NCI-H146 (cell line): ENCODE data around the gene CCIN.
A peak's percentile ranks its signal among the peaks of the same experiment; 100 is the strongest.
"Not testable (repeated sequence)": the region's sequence is repeated elsewhere in the genome, so short reads cannot be mapped to it uniquely, and the experiment has no call there.

Source experiments
- DNase-seq: peaks from one replicate; lab custom pipeline; 2025; lab: John Stamatoyannopoulos, UW

CCIN gene

DNA sequence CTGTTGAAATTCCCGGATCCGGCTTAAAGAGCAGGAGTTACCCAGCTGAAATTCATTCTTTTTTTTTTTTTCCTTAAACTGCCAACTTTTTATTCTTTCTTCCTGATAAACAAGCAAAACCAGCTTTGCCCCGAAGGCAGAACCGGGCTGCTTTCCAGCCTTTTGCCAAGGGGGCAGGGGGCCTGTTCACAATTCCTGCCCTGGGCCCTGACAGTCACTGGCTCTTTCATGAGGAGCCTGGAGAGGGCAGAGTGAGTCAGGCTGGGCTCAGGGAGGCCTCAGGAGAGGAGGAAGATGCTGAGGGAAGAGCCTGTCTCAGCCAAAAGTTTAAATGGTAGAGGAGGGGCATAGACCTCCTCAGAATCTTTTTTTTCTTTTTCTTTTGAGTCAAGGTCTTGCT is 27.9 kb upstream of the CCIN start:
- no peak for DNase-seq

DNA sequence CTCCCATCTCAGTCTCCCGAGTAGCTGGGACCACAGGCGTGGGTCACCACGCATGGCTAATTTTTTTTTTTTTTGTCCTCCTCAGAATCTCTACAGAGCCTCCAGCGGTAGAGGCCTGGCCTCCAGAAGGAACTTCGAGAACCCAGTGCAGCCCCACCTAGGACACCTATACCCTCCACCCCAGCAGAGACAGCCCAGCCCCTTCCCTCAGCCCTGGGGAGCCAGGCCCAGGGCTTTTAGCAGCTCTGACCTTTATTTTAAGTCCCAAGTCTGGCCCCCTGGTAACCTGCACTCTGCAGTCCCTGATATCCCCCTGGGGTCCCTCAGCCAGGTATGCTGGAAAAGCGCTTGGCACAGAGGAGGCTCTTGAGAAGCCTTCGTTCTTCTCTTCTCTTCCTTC is 27.4 kb upstream of the CCIN start:
- DNase-seq: no peak

DNA sequence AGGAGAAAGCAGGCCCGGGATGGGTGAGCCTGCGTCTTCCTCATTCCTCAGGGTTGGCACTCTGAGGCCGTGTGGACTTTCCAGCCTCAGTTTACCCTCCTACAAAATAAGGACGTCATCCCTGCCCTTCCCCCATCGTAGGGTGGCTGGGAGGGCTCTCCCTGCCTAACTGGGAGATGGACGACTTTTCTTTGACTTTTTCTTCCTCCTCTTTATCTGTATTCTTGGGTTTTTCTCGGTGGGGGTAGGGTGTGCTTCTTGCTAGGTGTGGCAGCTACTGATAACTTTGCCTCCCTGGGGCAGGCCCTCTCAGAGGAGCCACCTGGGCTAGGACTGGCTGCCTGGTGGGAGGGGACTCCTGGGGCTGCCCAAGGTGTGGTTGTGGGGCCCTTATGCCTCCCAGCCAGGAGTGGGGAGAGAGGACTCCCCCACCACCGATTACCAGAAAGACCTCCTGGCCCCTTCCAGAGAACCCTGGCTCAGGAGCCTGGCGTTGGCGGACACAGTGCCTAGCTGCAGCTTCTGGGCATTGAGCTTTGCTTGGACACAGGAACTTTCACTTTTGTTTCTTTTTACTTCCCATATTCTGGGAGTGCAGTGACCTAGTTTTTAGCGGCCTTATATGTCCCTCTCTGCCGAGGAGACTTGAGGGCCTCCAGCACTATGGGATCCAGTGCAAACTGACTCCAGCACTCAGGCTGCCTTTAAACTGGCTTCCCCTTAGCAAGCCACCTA is 26.5 kb upstream of the CCIN start:
- DNase-seq: no peak

DNA sequence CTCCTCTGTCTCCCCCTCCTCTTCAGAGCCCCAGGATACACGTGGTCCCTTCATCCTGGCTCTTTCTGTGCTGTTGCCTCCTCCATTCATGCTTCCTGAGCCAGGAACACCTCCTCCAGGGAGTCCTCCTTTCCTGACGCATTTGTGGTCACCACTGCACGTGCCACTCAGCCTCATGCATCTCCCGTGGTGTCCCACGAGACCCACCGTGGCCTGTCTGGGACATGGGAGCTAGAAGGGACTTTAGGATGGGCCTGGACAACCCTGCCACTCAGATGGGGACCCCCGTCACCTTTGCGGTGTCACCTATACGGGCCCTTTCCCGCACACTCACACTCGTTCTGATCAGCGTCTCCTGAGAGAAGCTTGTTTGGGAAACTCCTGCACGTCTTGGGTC is 25.9 kb upstream of the CCIN start:
- DNase-seq: no peak

DNA sequence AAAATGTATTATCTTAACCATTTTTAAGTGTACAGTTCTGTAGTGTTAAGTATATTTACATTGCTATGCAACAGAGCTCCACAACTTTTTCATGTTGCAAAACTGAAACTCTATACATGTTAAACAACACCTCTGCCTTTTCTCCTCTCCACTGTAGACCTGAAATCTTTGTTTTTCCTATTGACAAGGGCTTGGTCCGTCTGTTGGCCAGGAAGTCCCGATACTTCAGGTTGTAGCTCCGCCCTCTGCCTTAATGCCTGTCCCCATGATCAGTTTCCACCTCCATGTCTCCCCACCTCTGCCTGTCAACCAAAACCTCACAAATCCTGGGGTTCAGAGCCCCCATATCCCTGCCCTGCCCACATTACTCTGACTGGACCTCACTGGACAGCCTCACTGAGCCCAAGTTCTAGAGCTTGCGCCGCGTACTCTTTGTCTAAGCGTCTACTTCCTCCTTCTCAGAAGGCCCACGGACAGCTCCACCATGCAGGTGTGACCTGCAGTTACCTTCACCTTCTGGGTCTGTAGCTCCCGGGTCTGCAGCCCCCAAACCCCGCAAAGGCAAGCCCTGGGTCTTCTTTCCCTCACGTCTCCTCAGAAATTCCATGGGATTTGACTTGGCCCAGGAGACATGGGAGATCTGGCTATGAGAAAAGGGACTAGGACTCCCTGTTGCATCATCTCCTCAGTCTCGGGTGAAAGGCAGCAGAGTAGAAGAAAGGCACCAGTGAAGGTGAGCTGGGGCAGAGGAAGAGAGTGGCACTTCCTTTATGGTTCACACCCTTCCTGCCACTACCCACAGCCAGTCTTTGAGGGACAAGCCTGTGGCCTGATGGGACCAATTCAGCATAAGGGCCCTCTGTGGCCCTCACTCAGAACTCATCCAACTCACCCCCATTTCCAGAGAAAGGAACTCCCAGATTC is 24.6 kb upstream of the CCIN start:
- no peak for DNase-seq

DNA sequence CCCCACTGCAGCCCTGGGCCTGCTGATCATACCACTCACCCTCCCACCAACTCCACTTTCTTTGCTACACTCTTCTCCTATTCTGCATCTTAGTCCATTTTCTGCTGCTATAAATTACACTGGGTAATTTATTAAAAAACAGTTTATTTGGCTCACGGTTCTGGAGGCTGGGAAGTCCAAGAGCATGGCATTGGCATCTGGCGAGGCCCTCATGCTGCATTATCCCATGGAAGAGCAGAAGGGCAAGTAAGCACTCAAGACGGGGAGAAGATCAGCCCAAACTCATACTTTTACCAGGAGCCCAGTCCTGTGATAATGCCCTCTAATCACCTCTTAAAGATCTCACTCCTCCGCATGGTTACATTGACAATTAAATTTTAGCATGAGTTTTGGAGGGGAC is 23.2 kb upstream of the CCIN start:
- DNase-seq: no peak

DNA sequence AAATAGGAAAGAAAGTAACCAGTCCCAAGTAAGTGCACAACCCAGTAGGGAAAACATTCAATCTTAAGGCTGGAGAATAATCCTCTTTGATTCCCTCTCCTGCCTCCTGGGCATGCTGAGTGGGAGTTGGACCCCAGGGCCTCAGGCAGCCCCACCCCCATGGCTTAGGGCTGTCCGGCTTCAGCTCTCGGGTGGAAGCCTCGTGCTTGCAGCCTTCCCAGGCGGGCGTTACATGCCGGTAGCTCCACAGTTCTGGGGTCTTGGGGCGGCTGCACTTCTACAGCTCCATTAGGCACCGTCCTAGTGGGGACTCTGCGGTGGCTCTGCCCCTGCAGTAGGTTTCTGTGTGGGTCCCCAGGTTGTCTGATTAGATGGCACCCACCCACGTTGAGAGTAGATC is 22.5 kb upstream of the CCIN start:
- DNase-seq: no peak

DNA sequence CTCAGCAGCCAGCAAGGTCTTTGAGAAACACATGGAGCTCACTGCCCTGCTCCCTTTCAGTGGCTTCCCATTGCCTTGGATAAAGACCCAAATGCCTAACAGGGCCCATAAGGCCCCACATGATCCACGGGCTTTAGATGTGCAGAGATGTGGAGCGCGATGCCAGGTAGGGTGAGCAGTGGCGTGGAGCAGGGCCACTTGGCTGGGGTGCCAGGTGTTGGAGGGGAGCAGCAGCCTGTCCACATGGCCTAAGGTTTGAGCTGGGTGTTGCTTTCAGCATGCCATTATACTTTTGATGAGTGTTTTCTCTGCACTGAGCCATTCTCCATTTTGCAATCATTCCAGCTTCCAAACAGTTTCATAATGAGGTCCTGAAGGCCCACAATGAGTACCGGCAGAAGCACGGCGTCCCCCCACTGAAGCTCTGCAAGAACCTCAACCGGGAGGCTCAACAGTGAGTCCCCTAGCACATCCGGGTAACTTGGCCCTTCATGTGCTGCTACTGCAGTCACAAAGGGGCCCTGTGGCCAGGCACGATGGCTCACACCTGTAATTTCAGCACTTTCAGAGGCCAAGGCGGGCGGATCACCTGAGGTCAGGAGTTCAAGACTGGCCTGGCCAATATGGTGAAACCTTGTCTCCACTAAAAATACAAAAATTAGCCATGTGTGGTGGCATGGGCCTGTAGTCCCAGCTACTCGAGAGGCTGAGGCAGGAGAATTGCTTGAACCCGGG is 21.6 kb upstream of the CCIN start:
- DNase-seq: no peak

DNA sequence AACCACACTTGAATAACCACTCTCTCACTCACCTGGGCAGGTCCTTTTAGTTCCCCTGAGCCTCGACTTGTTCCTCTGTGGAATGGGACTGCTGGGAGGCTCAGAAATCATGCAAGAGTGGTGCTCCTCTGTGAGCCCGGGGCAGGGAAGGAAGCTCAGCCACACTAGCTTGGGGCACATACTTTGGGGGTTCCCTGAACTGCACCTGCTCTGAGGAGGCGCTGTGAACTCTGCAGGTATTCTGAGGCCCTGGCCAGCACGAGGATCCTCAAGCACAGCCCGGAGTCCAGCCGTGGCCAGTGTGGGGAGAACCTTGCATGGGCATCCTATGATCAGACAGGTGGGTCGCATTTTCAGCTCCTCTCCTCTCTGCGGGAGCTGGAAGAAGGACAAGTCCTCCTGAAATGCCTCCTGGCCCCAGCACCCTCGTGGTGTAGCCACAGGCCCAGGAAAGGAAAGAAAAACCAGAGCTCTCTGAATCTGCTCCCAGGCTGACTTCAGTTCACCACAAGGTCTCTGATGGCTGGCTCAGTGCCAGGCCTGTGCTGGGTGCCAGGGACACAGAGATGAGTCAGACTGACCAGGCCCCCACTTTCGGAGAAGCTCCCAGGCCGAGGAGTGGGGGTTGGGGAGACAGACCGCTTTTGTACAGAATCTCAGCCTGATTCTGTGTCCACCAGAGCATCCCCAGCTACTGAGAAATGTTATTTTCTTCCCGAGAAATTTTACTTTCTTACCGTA is 20.7 kb upstream of the CCIN start:
- DNase-seq: peak; percentile 36

DNA sequence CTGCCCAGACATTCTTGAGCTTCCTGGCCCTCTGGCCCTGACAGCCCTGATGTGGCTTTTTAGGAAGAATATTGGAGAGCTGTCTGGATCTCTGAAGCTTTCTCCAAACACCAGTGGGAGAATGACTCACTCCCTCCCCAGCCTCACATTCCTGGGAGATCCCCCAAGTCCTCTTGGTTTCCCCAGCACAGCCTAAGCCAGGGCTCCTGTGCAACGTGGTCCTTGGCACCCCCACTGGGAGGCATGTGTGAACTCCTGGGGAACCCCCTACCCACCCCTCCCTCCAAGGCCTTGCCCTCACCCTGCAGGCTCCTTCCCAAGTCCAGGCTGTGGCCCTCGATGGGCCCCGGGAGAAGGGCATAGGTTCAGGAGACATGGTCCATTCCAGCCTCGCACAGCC is 20.0 kb upstream of the CCIN start:
- no peak for DNase-seq

DNA sequence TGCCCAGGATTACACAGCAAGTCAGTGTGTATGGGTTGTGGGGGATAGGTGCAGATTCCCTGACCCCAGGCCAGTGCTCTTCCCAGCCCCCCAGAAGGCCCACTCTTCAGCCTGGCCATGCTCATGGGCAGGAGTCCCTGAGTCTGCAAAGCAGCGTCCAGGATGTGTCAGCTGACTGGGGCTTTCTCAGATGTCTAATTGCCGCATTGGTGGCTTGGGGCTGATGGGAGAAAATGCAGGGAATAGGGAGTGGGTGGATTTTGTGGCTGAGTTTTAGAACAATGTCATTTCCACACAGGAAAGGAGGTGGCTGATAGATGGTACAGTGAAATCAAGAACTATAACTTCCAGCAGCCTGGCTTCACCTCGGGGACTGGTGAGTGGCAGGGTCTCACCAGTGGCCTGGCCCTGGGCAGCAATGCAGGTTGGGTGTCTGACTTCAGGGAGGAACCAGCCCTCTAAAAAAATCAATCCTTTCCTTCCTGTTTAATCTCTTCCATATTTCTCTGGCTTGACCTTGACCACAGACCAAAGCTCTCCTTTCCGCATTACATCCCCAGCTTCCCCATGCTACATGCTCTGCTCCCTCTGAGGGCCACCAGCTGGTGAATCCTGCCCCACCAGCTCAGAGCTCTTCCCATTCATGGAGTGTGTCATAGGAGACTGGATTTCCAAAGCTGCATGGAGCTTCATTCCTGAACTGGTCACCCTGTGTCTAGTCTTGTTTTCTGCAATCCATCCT is 18.4 kb upstream of the CCIN start:
- no peak for DNase-seq

DNA sequence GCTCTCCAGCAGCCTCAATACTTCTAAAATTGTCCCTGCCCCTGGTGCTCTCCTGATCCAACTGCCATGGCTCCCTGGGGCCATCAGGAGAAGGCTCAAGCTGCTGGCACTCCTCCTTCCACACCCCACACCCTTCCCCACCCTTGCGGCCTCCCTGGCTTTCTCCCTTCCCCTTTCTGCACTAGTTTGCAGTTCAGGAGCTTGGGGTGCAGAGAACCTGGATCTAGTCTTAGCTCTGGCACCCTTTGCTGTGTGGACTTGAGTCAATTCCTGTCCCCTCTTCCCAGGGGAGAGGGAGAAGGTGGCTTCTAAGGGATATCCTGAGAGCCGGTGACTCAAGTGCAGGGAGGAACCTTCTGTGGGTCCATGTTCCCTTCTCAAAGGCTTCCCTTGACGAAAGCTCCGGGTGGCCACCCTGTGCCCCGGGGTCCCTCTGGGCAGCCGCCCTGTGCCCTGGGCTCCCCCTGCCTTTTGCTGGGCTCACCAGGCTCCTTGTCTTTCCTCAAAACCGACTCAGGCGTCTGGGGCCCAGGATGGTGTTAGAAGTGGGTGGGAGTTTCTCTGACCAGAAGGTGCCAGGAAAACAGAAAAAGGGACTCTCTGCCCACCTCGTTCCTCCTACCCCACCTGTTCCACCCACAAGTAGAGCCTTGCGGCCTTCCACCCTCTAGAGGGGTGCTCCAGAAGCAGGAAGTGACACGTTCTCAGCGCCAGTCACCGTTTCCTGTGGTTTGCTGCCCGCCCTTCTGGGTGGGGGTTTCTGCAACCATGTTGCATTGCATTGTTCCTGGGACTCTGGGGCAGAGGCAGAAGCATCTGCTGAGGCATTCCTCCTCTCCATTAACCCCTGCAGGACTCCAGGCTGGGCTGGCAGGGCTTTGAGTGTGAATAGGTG is 17.6 kb upstream of the CCIN start:
- no peak for DNase-seq

DNA sequence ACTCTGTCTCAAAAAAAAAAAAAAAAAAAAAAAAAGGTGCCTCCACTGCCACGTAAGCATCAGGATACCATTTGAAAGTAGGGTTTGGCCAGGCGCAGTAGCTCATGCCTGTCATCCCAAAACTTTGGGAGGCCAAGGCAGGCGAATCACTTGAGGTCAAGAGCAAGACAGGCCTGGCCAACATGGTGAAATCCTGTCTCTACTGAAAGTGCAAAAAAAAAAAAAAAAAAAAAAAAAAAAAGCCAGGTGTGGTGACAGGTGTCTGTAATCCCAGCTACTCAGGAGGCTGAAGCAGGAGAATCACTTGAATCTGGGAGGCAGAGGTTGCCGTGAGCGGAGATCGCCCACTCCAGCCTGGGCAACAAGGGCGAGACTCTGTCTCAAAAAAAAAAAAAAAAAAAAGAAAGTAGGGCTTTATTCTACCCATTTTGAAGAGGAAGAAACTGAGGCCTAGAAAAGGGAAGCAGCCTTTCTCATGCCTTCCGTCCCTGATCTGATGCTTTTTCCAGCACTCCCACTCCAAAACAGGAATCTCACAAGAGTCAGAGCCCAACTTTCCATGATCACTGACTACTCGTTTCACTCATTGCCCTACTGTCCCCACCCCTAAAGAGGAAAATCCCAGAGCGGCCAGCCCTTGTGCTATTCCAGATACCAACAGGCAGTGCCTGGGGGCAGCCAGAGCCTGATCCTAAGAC is 16.3 kb upstream of the CCIN start:
- DNase-seq: no peak

DNA sequence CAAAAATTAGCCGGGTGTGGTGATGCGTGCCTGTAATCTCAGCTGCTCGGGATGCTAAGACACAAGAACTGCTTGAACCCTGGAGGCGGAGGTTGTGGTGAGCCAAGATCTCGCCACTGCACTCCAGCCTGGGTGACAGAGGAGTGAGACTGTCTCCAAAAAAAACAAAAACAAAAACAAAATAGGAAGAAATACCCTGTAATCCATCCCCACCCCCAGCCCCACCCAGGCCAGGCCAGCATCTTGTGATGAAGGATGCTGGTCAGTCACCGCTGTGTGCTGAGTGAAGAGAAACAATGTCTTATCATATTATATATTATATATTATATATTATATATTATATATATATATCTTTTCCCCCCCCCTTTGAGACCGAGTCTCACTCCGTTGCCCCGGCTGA is 15.4 kb upstream of the CCIN start:
- DNase-seq: no peak

DNA sequence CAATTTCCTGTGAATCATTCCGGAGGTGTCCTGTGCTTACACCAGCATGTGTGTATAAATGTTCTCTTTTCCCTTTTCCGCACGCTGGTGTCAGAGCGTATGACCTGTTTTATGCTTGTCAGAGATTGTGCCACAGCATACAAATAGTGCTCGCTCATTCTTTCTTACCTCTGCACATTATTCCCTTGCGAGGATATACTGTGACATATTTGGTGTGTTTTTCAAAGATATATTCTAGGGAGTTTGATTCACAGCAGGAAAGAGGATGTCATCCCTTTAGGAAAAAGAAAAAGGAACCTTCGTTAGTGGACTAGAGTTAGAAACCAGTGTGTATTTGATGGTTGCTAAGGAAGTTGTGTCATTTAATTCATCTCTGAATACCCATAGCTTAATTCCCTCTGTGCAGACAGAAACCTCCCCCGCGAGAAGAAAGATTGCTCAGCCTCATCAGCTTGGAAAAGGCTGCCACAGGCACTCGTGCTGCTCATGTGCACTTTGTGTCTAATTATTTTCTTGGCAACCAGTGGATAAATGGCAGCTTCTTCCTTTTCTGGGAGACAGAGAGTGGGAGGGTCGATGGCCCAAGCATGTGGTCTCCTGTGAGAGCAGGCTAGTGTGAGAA is 14.7 kb upstream of the CCIN start:
- no peak for DNase-seq

DNA sequence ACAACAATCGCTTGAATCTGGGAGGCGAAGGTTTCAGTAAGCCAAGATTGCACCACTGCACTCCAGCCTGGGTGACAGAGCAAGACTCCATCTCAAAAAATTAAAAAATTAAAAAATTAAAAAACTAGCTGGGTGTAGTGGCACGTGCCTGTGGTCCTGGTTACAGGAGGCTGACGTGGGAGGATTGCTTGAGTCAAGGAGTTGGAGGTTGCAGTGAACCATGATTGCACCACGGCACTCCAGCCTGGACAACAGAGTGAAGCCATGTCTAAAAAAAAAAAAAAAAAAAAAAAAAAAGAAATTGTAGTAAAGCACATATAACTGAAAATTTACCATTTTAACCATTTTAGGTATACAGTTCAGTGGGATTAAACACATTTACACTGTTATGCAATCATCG is 13.1 kb upstream of the CCIN start:
- no peak for DNase-seq

DNA sequence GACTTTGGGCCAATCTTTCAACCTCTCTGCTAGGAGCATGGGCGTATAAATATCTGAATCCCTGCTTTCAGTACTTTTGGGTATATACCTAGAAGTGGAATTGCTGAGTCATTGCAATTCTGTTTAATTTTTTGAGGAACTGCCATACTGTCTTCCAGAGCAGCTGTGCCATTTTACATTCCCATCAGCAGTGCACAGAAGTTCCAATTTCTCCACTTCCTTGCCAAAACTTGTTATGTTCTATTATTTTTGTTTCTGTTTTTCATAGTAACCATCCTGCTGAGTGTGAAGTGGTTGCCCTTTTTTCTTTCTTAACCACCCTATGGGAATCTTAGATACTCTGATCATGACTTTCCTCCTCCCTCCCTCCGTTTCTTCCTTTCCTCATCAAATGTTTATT is 11.1 kb upstream of the CCIN start:
- DNase-seq: no peak

DNA sequence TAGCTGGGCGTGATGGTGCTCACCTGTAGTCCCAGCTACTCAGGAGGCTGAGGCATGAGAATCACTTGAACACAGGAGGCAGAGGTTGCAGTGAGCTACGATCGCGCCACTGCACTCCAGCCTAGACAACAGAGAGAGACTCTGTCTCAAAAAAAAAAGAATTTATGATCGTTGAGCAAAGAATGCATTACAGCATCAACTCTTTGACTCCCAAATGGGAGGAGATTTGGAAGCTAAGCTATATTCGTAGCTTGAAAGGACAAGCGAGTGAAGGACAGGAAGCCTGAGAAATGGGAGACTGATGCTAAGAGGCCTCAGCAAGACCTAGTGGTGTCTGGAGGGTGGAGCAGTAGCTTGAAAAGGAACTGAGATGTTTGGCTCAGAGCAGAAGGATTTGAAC is 10.3 kb upstream of the CCIN start:
- no peak for DNase-seq

DNA sequence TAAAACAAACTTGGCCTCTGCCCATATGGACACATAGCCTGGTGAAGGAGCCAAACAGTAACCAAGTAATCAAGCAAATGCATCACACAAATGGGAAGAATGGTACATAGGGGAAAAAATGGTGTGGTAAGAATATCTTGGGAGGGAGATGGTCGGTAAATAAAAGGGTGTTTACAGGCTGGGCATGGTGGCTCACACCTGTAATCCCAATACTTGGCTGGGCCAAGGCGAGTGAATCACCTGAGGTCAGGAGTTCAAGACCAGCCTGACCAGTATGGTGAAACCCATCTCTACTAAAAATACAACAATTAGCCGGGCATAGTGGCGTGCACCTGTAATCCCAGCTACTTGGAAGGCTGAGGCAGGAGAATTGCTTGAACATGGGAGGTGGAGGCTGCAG is 9.7 kb upstream of the CCIN start:
- DNase-seq: not testable (repeated sequence)
